Lung microvascular endothelial cell (primary cell): ENCODE data around the gene RRP9. TPM values are rescaled to one million over a fixed set of nuclear protein-coding genes. Genes with fewer than 3 reads are reported as not detected.

Source experiments
- DNase-seq, 2 donors: peaks; one replicate each; pipeline versions ENCODE4 v3.0.0 to v3.0.0-alpha.2; 2010; ENCODE audit warnings: low read depth in 2 of 2
- total RNA-seq: library from RNA; depleted of rRNA; stranded (reverse); fragments of >200 nt; gene quantifications from 2 replicates; pipeline ENCODE4 v1.2.1, GENCODE V29; 2014

The RRP9 gene
- total RNA-seq, 1 donor from 2014 or later = 18.5 TPM

GRCh38 chr3:51955893-51956770 lies 14.4 kb upstream of the RRP9 start:
- DNase-seq = peak; percentile 65 to 81

GRCh38 chr3:51955175-51955892 lies 13.6 kb upstream of the RRP9 start, which contains the start of gene GPR62:
GPR62 (plus strand) TSS chr3:51955381; CDS start chr3:51955653, 272 bp downstream.
- DNase-seq = no peak

- DNase-seq = no peak
These were observed 13.0 kb upstream of the RRP9 start for GRCh38 chr3:51954713-51955112.

GRCh38 chr3:51954105-51954504 lies 12.4 kb upstream of the RRP9 start:
- DNase-seq = no peak

- DNase-seq = no peak
These were observed 11.7 kb upstream of the RRP9 start for GRCh38 chr3:51953445-51953844.

- no peak for DNase-seq
These were observed 9.2 kb upstream of the RRP9 start for GRCh38 chr3:51950899-51951298.

- DNase-seq = no peak
These were observed 7.4 kb upstream of the RRP9 start for GRCh38 chr3:51949121-51949520.

- no peak for DNase-seq
These were observed 6.4 kb upstream of the RRP9 start for GRCh38 chr3:51948016-51948580.

- DNase-seq = no peak
These were observed 5.7 kb upstream of the RRP9 start for GRCh38 chr3:51947215-51947900.

- DNase-seq = no peak
These were observed 5.1 kb upstream of the RRP9 start for GRCh38 chr3:51946796-51947195.

- no peak for DNase-seq
These were observed 4.4 kb upstream of the RRP9 start for GRCh38 chr3:51945926-51946705.

- no peak for DNase-seq
These were observed 3.5 kb upstream of the RRP9 start for GRCh38 chr3:51945031-51945840.

- no peak for DNase-seq
These were observed 2.8 kb upstream of the RRP9 start for GRCh38 chr3:51944451-51945021.

GRCh38 chr3:51943451-51944391 lies 2.0 kb upstream of the RRP9 start:
- no peak for DNase-seq

- DNase-seq = peak; percentile 45 to 58
These were observed 1.1 kb upstream of the RRP9 start for GRCh38 chr3:51942603-51943450.

GRCh38 chr3:51941463-51941797 lies 274 bp downstream of the RRP9 start:
- no peak for DNase-seq

GRCh38 chr3:51940648-51941462 lies 849 bp downstream of the RRP9 start:
- no peak for DNase-seq
